BE2C (cell line): ENCODE results near the gene PTPRD.

ENCODE experiments used
- DNase-seq: peaks from one replicate; pipeline ENCODE4 v3.0.0-alpha.2; 2020
- H3K27me3 ChIP-seq: fragments of 250-450 bp; sonication (Bioruptor Pico); 2 replicates; pipeline ENCODE4 v1.5.1; 2020; ENCODE audit warnings: mild to moderate bottlenecking
- H3K36me3 ChIP-seq: fragments of 250-450 bp; sonication (Bioruptor Pico); 2 replicates; pipeline ENCODE4 v1.5.1; 2020; ENCODE audit warnings: mild to moderate bottlenecking
- H3K4me1 ChIP-seq: fragments of 250-450 bp; sonication (Bioruptor Pico); 2 replicates; pipeline ENCODE4 v1.5.1; 2020
- H3K4me3 ChIP-seq: 2 replicates; pipeline ENCODE4 v1.5.1; 2011; ENCODE audit warnings: low read depth, low read length
- H3K9me3 ChIP-seq: fragments of 250-450 bp; sonication (Bioruptor Pico); 2 replicates; pipeline ENCODE4 v1.5.1; 2020
- CTCF ChIP-seq: IDR thresholded peaks from 2 replicates; pipeline ENCODE4 v1.5.1; 2012; ENCODE audit warnings: mild to moderate bottlenecking, low read depth, low read length

The PTPRD gene

GRCh38 chr9:8278048-8278447 lies 2334.8 kb downstream of the PTPRD start:
- no peak for TF ChIP-seq CTCF
- no peaks in the 10 kb centered on the region for H3K4me1 ChIP-seq
- no peaks in the 10 kb centered on the region for H3K36me3 ChIP-seq
- no peak for DNase-seq
- H3K27me3 ChIP-seq, result no peaks in the 10 kb centered on the region
- H3K4me3 ChIP-seq, result no peak overlapping the region
- no peaks in the 10 kb centered on the region for H3K9me3 ChIP-seq

GRCh38 chr9:8270235-8270634 lies 2342.6 kb downstream of the PTPRD start:
- Histone ChIP-seq H3K36me3 (no peaks in the 10 kb centered on the region), H3K27me3 (no peaks in the 10 kb centered on the region), H3K9me3 (no peaks in the 10 kb centered on the region), H3K4me1 (no peaks in the 10 kb centered on the region), H3K4me3 (no peak overlapping the region)
- TF ChIP-seq CTCF, result no peak
- DNase-seq, result no peak

- no peaks in the 10 kb centered on the region for H3K27me3 ChIP-seq
- no peak overlapping the region for H3K4me3 ChIP-seq
- no peaks in the 10 kb centered on the region for H3K36me3 ChIP-seq
- no peaks in the 10 kb centered on the region for H3K9me3 ChIP-seq
- TF ChIP-seq CTCF, result no peak
- H3K4me1 ChIP-seq, result no peaks in the 10 kb centered on the region
- DNase-seq, result no peak
Observed at GRCh38 chr9:8268881-8269280, 2343.9 kb downstream of the PTPRD start.

- no peak for TF ChIP-seq CTCF
- H3K27me3 ChIP-seq, result no peaks in the 10 kb centered on the region
Observed at GRCh38 chr9:8268216-8268878, 2344.5 kb downstream of the PTPRD start.

GRCh38 chr9:8267636-8268035 lies 2345.2 kb downstream of the PTPRD start:
- no peak overlapping the region for H3K4me3 ChIP-seq
- H3K4me1 ChIP-seq, result no peaks in the 10 kb centered on the region
- no peaks in the 10 kb centered on the region for H3K36me3 ChIP-seq
- TF ChIP-seq CTCF, result no peak
- H3K27me3 ChIP-seq, result no peaks in the 10 kb centered on the region
- no peaks in the 10 kb centered on the region for H3K9me3 ChIP-seq
- no peak for DNase-seq

More at GRCh38 chr9:8268216-8268878, 2344.5 kb downstream of the PTPRD start:
- H3K4me3 ChIP-seq, result no peak overlapping the region
- H3K36me3 ChIP-seq, result no peaks in the 10 kb centered on the region
- DNase-seq, result no peak
- H3K9me3 ChIP-seq, result no peaks in the 10 kb centered on the region
- no peaks in the 10 kb centered on the region for H3K4me1 ChIP-seq

- no peaks in the 10 kb centered on the region for H3K4me1 ChIP-seq
- no peaks in the 10 kb centered on the region for H3K36me3 ChIP-seq
- no peak for TF ChIP-seq CTCF
- no peak for DNase-seq
- H3K9me3 ChIP-seq, result no peaks in the 10 kb centered on the region
- no peaks in the 10 kb centered on the region for H3K27me3 ChIP-seq
- no peak overlapping the region for H3K4me3 ChIP-seq
Observed at GRCh38 chr9:8266861-8267260, 2345.9 kb downstream of the PTPRD start.
